Activated CD4-positive, alpha-beta T cell treated with anti-CD3 and anti-CD28 coated beads, Interleukin-2, amount 50 U/mL, for 24 hours (primary cell): ENCODE data around the gene TRIM50.
A peak's percentile ranks its signal among the peaks of the same experiment; 100 is the strongest.
"Not testable (repeated sequence)": the region's sequence is repeated elsewhere in the genome, so short reads cannot be mapped to it uniquely, and the experiment has no call there.

Experiments used
- DNase-seq, 2 donors: peaks; one replicate each; pipeline ENCODE4 v3.0.0-alpha.2; 2020; ENCODE audit warnings: low read depth in 1 of 2, low spot score in 1 of 2

TRIM50 gene

GRCh38 chr7:73314271-73314670 lies 13.6 kb downstream of the TRIM50 start:
- no peak for DNase-seq

- no peak for DNase-seq
Observed at GRCh38 chr7:73313521-73313906, 14.4 kb downstream of the TRIM50 start.

DNA sequence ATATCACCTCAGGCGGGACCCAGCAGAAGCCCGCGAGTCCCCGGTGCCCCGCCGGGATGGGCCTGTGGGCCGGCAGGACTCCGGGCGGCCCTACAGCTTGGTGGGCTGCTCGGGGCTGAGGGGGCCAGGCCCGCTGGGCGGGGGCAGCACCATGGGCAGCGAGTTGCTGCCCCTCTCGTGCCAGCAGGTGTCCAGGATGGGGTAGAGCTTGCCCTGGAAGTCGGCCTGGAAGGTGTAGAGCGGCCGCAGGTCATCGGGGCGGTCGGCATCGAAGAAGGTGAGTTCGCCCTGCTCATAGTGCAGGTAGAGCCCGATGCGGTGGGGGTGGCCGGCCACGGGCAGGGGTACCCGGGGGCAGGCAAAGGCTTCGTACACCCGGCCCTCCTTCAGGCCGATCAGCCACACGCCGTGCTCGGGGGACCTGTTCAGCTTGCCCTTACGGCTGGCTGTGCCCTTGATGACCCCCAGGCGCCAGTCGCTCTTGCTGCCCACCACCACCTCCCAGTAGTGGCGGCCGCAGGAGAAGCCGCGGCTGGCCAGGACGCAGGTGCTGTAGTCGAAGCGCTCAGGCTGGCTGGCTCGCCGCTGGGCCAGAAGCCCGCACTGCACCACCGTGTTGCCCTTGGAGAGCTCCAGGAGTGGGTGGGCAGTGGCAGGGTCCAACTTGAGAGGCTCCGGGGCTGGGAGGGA lies 14.9 kb downstream of the TRIM50 start:
- DNase-seq: no peak

DNA sequence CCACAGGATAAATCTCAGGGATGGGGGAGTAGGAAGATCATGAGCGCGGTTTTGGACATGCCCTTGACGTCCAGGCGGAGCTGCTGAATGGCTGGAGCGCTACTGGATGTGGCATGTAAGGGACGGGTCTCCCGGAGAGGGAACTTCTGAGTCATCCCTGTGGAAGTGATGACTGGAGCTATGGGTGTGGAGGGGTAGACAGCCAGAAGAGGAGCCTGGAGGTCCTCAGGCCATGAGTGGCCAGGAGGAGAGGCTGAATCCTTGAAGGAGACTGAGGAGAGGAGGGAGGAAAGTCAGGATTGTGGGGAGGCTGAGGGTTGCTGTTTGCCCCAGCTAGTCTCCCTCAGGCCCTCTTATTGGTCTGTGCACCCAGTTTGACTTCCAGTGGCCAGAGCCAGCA lies 16.5 kb downstream of the TRIM50 start:
- not testable (repeated sequence) for DNase-seq

- DNase-seq: peak; percentile 76 to 88
Observed at GRCh38 chr7:73308665-73309214, 19.1 kb downstream of the TRIM50 start, which contains the start of gene NSUN5. Gene NSUN5, minus strand, starts transcription at chr7:73308826. Its CDS starts 36 bp downstream, at chr7:73308790.

- no peak for DNase-seq
Observed at GRCh38 chr7:73308074-73308664, 19.7 kb downstream of the TRIM50 start.

- no peak for DNase-seq
Observed at GRCh38 chr7:73307436-73307835, 20.4 kb downstream of the TRIM50 start.

DNA sequence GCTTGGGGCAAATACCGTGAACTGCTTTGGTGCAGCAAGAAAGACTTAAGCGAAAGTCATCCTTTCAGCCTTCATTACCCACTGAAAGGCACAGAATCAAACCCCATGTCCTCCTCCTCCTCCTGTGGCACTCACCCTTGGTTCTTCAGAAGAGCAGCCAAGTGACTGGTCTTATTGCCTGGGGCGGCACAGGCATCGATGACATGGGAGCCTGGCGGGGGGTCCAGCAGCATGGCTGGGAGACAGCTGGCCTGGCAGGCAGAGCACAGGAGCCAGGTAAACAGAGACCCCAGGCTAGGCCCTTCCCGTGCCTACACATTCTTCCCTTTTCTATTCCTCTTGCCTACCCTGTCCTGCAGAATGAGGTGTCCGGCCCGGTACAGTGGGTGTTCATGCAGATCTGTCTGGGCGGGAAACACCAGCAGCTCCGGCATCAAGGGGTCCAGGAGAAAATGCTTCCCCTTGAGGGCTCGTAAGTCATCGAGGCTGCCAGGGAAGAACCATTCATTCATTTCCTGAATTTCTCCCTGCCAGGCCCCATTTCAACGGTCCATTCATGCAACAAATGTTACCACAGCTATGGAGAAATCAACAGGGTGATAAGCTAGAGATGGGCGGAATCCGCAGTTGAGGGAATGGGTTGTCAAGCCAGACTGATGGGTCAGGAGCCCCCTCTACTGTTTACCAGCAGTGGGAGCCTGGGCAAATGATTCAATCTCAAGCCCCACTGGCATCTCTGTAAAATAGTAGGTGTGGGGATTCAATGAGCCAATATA lies 23.1 kb downstream of the TRIM50 start:
- DNase-seq: not testable (repeated sequence)

DNA sequence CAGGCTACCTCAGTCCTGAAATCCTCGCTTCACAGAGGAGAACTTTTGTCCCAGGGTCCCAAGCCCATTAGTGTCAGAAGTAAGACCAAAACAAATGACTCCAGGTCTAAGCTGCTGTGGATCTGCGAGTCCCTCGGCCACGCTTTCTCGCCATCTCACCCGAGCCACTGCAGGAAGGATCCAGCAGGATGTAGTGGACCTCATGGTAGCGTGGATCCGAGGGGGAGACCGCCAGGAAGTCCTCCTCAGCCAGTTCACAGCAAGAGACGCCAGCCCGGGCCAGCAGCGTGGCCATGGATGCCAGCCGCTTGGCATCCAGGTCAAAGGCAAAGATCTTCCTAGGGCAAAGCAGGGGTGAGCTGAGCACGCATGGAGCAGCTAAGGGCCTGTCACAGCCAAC lies 23.8 kb downstream of the TRIM50 start:
- DNase-seq: no peak

- no peak for DNase-seq
Observed at GRCh38 chr7:73303546-73303945, 24.3 kb downstream of the TRIM50 start.

DNA sequence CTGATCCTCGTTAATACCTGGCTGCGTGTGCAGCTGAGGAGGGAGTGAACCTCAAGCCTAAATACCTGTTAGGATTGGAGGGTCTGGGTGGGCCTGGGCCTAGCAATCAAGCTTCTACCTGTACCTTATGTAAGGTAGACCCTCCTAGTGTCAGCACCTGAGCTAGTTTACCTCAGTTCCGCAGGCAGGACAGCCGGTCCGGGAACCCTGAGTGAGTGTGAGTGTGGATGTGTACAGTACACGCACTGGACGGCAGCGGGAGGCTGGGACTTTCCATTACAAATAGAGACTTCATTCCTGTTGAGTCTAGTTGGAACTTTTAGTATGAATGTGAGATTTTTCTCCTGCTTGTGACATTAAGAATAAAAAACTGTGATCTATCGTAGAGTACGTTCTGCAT lies 25.0 kb downstream of the TRIM50 start:
- DNase-seq: not testable (repeated sequence)

DNA sequence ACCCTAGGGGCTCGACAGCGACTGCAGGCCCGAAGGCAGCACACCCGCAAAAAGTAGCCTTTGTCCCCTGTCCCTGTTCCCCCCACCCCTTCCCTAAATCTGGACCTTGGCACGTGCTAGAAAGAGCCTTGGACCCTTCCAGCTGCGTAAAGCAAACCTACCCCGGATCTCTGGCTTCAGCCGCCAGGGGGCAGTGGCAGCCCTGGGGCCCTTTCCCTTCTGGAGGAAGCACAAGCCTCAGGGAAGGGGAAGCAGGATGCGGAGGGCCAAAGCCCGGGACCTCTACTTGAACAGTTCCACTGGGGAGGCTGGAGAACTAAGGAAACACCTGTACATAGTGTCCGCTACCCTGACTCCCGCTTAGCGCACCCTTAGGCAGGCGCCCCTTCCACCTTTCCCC lies 26.8 kb downstream of the TRIM50 start:
- DNase-seq: not testable (repeated sequence)

GRCh38 chr7:73299812-73300211 lies 28.1 kb downstream of the TRIM50 start:
- not testable (repeated sequence) for DNase-seq

GRCh38 chr7:73297706-73298105 lies 30.2 kb downstream of the TRIM50 start:
- DNase-seq: not testable (repeated sequence)

DNA sequence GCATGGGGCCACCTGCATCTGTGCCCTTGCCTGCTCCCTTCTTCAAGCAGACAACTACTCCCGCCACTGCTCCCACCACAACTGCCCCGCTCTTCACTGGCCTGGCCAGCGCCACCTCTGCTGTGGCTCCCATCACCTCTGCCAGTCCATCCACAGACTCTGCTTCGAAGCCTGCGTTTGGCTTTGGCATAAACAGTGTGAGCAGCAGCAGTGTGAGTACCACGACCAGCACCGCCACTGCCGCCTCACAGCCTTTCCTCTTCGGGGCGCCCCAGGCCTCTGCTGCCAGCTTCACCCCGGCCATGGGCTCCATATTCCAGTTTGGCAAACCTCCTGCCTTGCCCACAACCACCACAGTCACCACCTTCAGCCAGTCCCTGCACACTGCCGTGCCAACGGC lies 30.6 kb downstream of the TRIM50 start:
- not testable (repeated sequence) for DNase-seq

GRCh38 chr7:73277210-73277609 lies 50.7 kb downstream of the TRIM50 start:
- not testable (repeated sequence) for DNase-seq

- not testable (repeated sequence) for DNase-seq
Observed at GRCh38 chr7:73267813-73268212, 60.1 kb downstream of the TRIM50 start.

DNA sequence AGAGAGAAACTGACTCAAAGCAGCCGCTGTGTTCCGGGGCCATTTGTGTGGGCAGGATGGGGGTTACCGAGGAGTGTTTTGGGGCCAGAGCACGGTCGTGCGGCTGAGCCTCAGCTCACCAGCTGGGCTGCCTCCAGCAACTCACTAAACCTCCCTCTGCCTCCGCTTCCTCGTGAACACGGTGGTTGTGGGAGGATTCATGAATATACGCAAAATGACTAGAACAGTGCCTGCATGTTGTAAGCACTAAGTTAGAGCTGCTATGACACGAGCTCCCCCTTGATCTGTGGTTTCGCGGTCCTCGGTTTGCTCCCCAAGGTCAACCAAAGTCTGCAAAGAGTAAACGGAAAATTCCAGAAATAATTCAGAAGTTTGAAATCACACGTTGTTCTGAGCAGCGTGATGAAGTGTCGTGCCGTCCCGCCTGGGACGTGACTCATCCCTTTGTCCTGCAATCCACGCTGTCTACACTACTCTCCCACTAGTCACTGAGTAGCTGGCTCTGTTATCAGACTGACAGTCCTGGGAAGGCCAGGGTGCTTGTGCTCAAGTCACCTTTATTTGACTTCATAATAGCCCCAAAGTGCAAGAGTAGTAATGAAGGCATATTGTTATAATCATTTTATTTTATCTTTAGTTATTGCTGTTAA lies 61.0 kb downstream of the TRIM50 start:
- DNase-seq: not testable (repeated sequence)
